ENCODE results near the gene FAM200B.
A peak's percentile ranks its signal among the peaks of the same experiment; 100 is the strongest.

Gene FAM200B

GRCh38 chr4:15654593-15655222 is 26.9 kb upstream of the FAM200B start:
- TF ChIP-seq REST (IDR thresholded peaks at IDR 0.05; ENCODE audit: insufficient read depth in 1 of 2, low read depth in 2 of 2, low read length in 2 of 2): no peak
- TF ChIP-seq FOXP2 (optimal IDR thresholded peaks at IDR 0.05; ENCODE audit: borderline replicate concordance, extremely low read depth, extremely low read length, insufficient read depth): no peak
- no peak for TF ChIP-seq POLR2AphosphoS5 (IDR thresholded peaks at IDR 0.05; ENCODE audit: low read depth, low read length)
- TF ChIP-seq TAF1 (IDR thresholded peaks at IDR 0.05; ENCODE audit: borderline replicate concordance, insufficient read depth, low read length): no peak; the same call in 1 of the 2 replicates
- TF ChIP-seq SIN3A (IDR thresholded peaks at IDR 0.05; ENCODE audit: borderline replicate concordance, insufficient read depth, low read length): no peak

GRCh38 chr4:15655223-15656037 is 26.2 kb upstream of the FAM200B start, which contains the start of gene FBXL5:
Gene FBXL5, minus strand, starts transcription at chr4:15655357. Its CDS starts 70 bp downstream, at chr4:15655287.
- TF ChIP-seq TAF1 (IDR thresholded peaks at IDR 0.05; ENCODE audit: borderline replicate concordance, insufficient read depth, low read length): peak; percentile 71; the same call in 1 of the 2 replicates
- TF ChIP-seq FOXP2 (optimal IDR thresholded peaks at IDR 0.05; ENCODE audit: borderline replicate concordance, extremely low read depth, extremely low read length, insufficient read depth): peak; percentile 78
- no peak for TF ChIP-seq SIN3A (IDR thresholded peaks at IDR 0.05; ENCODE audit: borderline replicate concordance, insufficient read depth, low read length)
- 0 out of 4 replicates have a peak, but pooled peaks of 1 of the 2 experiments have one; percentile 24 for TF ChIP-seq REST (IDR thresholded peaks at IDR 0.05; ENCODE audit: insufficient read depth in 1 of 2, low read depth in 2 of 2, low read length in 2 of 2)
- peak; percentile 80 for TF ChIP-seq POLR2AphosphoS5 (IDR thresholded peaks at IDR 0.05; ENCODE audit: low read depth, low read length)

GRCh38 chr4:15656038-15656470 is 25.6 kb upstream of the FAM200B start:
- TF ChIP-seq FOXP2 (optimal IDR thresholded peaks at IDR 0.05; ENCODE audit: borderline replicate concordance, extremely low read depth, extremely low read length, insufficient read depth) (no peak), TAF1 (IDR thresholded peaks at IDR 0.05; ENCODE audit: borderline replicate concordance, insufficient read depth, low read length) (no peak), POLR2AphosphoS5 (IDR thresholded peaks at IDR 0.05; ENCODE audit: low read depth, low read length) (no peak), SIN3A (IDR thresholded peaks at IDR 0.05; ENCODE audit: borderline replicate concordance, insufficient read depth, low read length) (no peak), REST (IDR thresholded peaks at IDR 0.05; ENCODE audit: insufficient read depth in 1 of 2, low read depth in 2 of 2, low read length in 2 of 2) (no peak)

GRCh38 chr4:15657366-15657765 is 24.3 kb upstream of the FAM200B start:
- TF ChIP-seq SIN3A (IDR thresholded peaks at IDR 0.05; ENCODE audit: borderline replicate concordance, insufficient read depth, low read length) (no peak), POLR2AphosphoS5 (IDR thresholded peaks at IDR 0.05; ENCODE audit: low read depth, low read length) (no peak), FOXP2 (optimal IDR thresholded peaks at IDR 0.05; ENCODE audit: borderline replicate concordance, extremely low read depth, extremely low read length, insufficient read depth) (no peak)

- TF ChIP-seq TAF1 (IDR thresholded peaks at IDR 0.05; ENCODE audit: borderline replicate concordance, insufficient read depth, low read length): no peak
- no peak for TF ChIP-seq REST (IDR thresholded peaks at IDR 0.05; ENCODE audit: insufficient read depth in 1 of 2, low read depth in 2 of 2, low read length in 2 of 2)
- no peak for TF ChIP-seq POLR2AphosphoS5 (IDR thresholded peaks at IDR 0.05; ENCODE audit: low read depth, low read length)
- no peak for TF ChIP-seq SIN3A (IDR thresholded peaks at IDR 0.05; ENCODE audit: borderline replicate concordance, insufficient read depth, low read length)
- no peak for TF ChIP-seq FOXP2 (optimal IDR thresholded peaks at IDR 0.05; ENCODE audit: borderline replicate concordance, extremely low read depth, extremely low read length, insufficient read depth)
Measured at GRCh38 chr4:15658136-15658770, 23.4 kb upstream of the FAM200B start.

Data from PFSK-1 (cell line).